Fibroblast of lung (primary cell): ENCODE data around the gene CGNL1.

Source experiments
- CTCF ChIP-seq, 2 donors: IDR thresholded peaks in 1 of 2; conservative IDR thresholded peaks in 1 of 2; 1 replicate in 1 of 2; 2 replicates in 1 of 2; pipeline ENCODE4 v1.5.1; 2011 to 2012; ENCODE audit warnings: low read length in 2 of 2, control low read depth in 1 of 2, inconsistent platforms in 1 of 2, low read depth in 1 of 2, mild to moderate bottlenecking in 1 of 2
- EZH2 ChIP-seq: IDR thresholded peaks from 2 replicates; pipeline ENCODE4 v1.5.1; 2012; ENCODE audit warnings: low read length, control low read depth, mild to moderate bottlenecking; ENCODE audit errors: missing control alignments

- TF ChIP-seq EZH2 (no peak), CTCF (conservative IDR thresholded peaks at IDR 0.05 in 1 of 2, IDR thresholded peaks at IDR 0.05 in 1 of 2; ENCODE audit: low read depth in 1 of 2, low read length in 2 of 2) (no peak)
Observed at GRCh38 chr15:57421110-57421509, 44.8 kb downstream of the CGNL1 start.
